AG08395 (cell line): ENCODE data around the gene GRIN2A.

ENCODE experiments used
- DNase-seq: peaks from one replicate; pipeline ENCODE4 v3.0.0; 2012; ENCODE audit warnings: mixed read lengths, low spot score

GRIN2A gene

DNA sequence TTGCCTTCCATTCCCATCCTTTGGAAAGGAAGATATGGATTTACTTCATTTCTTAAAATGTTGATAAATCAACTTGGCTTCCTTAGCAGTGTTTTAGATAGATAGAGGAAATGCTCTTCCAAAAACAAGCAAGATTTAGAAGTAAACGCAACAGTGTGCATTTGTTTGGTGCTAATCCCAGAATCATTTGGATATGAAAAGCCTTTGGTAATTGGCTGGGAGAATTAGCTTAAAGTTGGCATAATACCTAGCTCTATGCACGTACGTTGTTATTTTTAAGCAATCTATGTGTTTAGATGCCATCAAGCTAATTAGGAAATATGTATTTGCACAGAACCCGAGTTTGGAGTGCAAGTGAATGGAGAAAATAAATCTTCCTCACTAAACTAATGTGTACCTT is 415.3 kb downstream of the GRIN2A start:
- DNase-seq: no peak

DNA sequence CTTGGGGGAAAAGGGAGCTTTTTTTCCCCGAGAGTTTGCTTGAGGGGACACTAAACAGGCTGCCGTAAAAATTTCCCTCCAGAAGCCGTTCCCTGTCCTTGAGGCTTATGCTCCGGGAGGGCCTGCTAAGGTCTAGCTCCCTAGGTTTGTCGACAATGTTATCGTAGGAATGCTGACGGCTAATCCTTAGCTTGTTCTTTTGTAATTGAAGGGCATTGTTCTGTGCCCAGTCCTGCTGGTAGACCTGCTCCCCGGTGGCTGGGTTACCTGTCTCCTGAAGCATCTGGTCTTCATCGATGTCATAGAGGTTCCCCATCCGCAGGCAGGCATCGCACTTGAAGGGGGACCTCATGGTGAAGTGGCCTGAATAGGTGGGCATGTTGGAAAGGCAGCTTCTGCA is 418.7 kb downstream of the GRIN2A start:
- no peak for DNase-seq

DNA sequence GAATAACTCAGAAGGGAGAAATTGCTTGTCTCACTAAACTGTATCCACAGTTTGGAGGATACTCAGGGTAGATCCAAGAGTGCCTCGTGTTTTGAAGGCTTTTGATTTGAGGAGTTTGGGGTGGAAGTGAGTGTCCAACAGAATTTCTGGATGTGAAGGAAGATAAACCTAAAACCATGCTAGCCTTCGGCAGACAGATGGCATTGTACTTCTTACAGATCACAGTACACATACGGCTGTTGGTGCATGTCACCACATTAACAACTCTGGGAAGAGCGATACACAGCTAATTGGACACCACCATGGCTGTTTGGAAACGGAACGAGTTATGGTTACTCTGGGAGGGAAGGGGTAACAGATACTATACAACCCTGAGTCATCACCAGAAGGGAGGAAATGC is 420.4 kb downstream of the GRIN2A start:
- no peak for DNase-seq

DNA sequence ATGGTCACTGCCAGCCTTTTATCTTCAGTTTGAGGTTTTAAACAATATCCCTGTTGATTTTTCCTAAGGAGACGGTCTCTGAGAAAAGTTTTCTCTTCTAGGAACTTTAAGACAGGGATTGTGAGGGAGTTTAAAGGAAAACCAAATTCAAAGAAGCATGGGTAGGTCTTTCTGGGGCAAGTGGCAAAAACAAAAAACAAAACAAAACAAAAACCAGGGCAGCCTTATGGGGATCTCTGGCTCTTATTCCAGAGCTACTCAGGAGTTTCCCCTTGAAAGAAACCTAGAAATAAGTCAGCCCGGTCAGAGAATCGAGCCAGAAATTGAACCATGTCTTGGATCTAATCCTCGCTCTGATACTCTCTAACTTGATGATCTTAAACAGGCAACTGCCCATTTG is 424.5 kb downstream of the GRIN2A start:
- no peak for DNase-seq

DNA sequence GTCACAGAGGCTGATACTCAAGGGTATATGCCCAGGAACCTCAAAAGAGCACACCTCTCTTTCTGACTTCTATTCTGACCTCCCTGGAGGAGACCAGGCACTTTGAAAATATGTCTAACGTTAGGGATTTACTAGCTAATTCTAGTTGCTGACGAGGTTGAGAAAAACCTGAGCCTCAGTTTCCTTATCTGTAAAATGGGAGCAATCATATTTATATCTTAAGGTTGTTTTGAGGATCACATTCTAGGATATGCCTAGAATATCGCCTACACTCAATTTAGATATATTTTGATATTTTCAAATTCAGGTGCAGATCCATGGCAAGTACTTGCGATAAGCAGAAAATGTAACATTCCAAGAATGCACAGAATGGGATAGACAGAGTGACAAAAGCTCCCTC is 425.8 kb downstream of the GRIN2A start:
- no peak for DNase-seq

DNA sequence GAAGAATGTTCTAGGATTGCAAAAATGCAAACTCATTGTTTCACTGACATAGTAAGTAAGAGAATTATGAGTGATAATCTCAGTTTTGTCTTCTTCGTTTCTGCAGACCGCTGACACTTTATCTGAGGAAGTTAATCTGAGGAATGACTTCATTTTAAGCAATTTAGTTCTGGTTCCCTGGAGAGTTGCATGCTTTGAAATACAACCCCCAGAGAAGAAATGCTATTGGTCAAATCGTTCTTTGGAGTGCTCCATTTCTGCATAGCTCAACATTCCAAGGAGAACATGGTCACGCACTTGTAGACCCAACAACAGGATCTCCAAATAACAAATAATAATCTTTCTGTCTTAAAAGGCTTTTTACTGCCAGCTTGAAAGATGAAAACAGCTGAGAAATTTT is 427.1 kb downstream of the GRIN2A start:
- no peak for DNase-seq

DNA sequence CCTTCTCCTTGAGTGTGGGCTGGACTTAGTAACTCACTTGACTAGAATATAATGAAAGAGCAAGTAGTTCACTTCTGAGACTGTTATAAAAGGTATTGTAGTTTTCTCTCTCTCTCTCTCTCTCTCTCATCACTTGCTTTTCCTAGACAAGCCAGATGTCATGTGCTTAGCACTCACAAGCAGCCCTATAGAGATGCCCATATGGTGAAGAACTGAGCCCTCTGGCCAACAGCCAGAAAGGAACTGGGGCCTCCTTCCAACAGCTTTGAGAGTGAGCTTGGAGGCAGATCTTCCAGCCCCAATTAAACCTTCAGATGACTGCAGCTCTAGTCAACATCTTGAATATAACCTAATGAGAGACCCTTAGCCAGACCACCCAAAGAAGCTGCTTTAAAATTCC is 440.5 kb downstream of the GRIN2A start:
- no peak for DNase-seq

DNA sequence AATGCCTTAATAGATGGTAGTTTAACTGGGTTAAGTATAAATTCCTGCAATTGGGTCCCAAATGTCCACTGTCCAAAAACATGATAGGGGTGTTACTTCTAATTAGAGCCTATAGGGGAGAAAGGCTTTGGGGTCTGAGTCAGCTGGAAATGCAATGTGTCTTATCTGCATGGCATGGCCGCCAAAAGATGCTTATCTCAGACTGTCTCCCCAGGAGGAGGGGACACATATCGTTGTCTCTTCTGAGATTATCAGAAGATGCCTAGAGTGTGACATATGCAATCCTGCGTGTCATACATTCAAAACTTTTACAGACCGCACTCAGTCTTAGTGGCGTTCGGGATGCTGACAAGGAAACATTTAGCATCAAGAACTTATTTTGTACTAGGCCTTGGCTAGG is 442.9 kb downstream of the GRIN2A start:
- no peak for DNase-seq

DNA sequence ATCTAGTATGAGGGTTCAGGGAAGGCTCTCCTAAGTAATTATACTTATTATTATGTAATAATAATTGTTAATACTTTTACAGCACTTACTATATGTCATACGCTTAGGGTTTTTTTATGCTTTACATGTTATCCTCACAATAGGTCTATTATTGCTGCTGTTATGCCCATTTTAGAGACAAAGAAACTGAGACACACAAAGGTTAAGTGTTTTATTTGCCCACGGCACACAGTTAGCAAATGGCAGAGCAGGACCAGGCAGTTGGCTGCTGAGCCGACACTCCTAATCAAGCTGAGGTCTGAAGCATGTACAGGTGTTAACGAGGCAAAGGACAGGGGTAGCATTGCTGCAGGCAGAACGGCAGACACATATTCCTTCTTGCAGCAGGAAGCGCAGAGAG is 443.5 kb downstream of the GRIN2A start:
- DNase-seq: no peak

DNA sequence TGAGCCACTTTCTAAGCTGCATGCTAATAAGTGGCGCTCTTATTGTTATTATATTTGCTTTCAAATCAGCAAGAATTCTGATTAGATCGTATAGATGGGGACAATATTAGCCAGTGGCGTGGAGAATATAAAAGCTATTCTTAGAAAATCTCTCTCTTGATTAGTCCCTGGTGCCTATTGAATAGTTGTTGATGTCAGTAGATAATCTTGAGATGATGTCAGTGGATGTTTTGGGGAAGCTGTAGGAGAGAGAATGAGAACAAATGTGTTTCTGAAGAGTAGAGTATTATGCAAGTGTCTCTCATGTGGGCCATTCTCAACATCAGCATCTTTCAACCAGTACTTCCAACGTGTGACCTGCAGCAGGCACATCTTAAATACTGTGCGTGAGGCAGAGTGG is 445.7 kb downstream of the GRIN2A start:
- no peak for DNase-seq

DNA sequence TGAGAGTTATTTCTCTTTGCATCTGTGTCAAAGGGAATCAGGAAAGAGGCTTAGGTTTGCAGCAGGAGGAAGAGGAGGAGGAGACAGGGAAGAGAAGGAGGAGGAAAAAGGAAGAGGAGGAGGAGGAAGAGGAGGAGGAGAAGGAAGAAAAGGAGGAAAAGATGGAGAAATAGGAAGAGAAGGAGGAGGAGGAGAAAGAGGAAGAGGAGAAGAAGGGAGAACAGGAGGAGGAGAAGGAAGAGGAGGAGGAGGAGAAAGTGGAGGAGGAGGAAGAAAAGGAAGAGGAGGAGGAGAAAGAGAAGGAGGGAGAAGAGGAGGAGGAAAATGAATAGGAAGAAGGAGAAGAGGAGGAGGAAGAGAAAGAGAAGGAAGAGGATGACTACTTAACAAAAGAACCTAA is 459.1 kb downstream of the GRIN2A start:
- DNase-seq: no peak

DNA sequence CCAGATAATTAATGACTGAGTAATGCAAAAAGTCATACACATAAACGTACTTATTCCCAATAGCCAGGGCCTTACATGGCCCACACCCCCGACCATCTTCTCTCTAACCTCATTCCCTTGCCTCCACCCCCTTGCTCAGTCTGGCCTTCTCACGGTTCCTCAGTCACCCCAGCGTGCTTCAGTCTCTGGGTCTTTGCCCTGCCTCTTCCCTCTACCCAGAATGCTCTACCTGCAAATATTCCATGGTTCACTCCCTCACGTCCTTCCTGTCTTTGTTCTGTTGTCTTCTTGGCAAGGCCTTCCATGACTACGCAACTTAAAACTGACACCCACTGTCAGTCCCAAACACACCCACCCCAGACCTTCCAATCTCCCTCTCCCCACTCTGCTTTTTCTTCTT is 468.3 kb downstream of the GRIN2A start:
- no peak for DNase-seq

DNA sequence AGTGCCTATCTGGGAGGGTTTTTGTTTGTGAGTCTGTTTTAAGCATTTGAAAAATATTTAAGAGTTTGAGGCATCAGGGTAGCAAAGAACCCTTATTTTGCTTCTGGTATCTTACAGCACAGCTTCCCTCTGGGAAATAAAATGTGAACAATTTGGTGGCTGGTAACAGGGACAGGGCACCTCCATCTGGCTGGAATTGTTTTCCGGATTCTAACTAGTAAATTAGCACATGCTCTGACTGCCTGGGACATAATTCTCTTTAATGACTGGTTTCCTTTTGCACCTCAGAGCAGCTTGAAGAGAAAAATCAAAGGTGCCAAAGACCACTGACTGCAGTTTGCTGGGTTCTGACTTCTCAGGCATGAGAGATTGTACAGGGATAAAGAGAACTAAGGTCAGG is 469.1 kb downstream of the GRIN2A start:
- DNase-seq: no peak

DNA sequence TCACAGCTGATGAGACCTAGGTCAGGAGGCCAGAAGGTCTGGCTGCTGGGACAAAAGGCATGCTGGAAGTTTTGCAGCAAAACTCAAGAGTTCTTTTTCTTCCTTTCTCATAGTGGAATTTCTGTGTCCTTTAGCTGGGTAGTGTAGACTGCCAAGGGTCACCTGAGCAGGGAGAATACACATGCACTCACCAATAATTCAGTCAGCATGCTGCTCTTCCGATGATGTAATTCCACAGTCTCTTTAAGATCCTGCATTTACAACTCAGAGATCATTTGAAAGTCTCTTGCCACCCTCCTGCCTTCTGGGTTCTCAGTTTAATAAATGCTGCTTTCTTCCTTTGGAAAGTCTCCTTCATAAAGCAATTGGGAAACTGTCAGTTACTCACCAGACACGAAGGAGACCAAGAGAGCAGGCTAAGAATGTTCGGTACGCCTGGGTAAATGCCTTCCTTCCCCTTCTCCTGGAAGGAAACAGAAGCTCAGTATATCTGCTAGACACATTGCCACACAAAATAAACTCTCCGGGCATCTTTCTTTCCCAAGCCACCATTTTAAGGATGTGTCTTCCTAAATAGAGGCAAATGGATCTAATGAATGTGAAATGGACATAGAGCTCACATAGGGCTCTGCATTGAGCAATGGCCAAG is 473.1 kb downstream of the GRIN2A start:
- DNase-seq: no peak

DNA sequence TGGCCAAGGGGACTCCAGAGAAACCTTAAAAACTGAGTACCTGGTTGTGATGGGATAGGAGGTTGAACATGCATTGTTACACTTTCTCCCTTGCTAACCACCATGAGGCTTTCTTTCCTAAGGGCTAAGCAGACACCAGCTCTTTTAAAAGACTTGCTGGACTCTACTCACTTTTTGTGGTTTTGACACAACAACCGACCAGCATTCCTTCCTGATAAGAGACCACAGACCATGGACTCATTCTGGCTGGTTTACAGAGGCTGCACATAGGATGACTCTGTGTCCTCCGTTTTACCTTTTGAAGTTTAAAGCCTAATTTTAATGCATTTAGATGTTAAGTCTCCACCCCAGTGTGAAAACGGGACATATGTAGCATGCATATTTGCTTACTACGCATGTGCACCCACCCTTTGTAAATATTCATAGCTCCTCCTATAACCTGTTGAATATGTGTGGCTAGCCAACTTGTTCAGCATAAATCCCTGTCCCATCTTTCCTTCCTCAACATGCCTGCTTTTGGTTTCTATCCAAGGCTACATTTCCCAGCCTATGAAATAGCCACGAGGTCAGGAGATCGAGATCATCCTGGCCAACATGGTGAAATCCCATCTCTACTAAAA is 475.9 kb downstream of the GRIN2A start:
- no peak for DNase-seq

DNA sequence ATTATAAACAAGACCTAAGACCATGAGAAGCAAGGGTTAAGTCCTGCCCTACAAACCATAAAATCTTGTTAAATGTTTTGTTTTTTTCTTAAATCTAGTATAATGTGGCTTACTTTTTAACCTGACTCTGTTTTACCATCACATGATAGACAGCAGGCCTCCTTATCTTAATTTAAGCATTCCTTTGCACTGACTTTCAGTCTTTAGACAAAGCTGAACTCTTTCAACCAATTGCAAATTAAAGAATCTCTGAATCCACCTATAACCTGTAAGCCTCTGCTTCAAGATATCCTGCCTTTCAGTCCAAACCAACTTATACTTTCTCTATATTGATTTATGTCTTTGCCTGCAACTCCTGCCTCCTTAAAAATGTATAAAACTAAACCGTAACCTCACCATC is 478.5 kb downstream of the GRIN2A start:
- DNase-seq: no peak
